ENCODE results near the gene HMGCL.
"Not testable (repeated sequence)": the region's sequence is repeated elsewhere in the genome, so short reads cannot be mapped to it uniquely, and the experiment has no call there.

The HMGCL gene

DNA sequence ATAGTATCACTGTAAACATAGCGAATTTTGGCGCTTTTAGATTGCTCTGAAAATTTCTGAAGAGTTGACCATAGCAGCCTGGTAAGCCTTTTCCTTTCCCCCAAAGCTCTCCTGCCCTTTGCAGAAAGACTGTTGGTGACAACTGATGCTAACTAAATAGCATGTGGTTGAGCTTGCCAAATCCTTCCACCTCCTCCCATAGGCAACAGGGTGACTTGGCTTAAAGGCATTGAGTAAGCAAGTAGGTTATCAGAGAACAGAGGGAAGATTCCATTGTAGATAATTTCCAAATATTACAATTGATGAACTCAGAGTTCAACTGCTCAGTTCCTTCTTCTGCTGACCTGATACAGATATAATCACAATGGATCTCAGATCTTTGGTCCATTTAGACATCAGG is 19.9 kb upstream of the HMGCL start:
- Mint-ChIP-seq H3K9me3 (no peaks in the 10 kb centered on the region), H3K4me3 (no peak overlapping the region), H3K36me3 (ENCODE audit: low read depth) (peaks cover 29% of the 10 kb centered on the region), H3K27me3 (no peaks in the 10 kb centered on the region), H3K27ac (no peak overlapping the region), H3K4me1 (ENCODE audit: low read depth) (no peaks in the 10 kb centered on the region)

DNA sequence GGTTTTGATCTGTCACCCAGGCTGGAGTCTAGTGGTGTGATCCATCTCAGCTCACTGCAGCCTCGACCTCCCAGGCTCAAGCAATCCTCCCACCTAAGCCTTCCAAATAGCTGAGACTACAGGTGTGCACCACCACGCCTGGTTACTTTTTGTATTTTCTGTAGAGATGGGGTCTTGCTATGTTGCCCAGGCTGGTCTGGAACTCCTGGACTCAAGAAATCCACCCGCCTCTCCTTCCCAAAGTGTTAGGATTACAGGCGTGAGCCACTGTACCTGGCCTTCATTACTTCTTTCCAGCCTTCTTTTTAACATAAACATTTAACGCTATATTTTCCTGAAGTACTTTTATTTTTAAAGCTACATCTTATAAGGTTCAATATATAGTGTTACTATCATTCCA is 18.4 kb upstream of the HMGCL start:
- peaks cover 26% of the 10 kb centered on the region for H3K36me3 Mint-ChIP-seq (ENCODE audit: low read depth)
- no peaks in the 10 kb centered on the region for H3K27me3 Mint-ChIP-seq
- no peaks in the 10 kb centered on the region for H3K9me3 Mint-ChIP-seq
- H3K4me1 Mint-ChIP-seq (ENCODE audit: low read depth) = no peaks in the 10 kb centered on the region
- H3K27ac Mint-ChIP-seq = no peak overlapping the region
- no peak overlapping the region for H3K4me3 Mint-ChIP-seq

DNA sequence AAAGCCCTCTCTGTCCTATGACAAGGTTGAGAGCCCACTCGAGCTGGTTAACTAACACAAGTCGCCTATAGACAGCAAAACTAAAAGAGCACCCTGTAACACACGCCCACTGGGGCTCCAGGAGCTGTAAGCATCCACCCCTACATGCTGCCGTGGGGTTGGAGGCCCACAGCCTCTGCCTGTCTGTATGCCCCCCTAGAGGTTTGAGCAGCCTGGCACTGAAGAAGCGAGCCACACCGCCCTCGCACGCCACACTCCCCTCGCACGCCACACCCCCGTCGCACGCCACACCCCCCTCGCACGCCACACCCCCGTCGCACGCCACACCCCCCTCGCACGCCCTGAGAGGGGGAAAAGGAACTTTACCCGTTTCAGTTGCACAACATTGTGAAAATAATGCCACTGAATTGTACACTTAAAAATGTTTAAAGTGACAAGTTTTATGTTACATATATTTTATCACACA is 13.2 kb upstream of the HMGCL start:
- Mint-ChIP-seq H3K27me3 (no peaks in the 10 kb centered on the region), H3K4me1 (ENCODE audit: low read depth) (peaks cover 15% of the 10 kb centered on the region), H3K36me3 (ENCODE audit: low read depth) (no peaks in the 10 kb centered on the region), H3K27ac (peak overlapping the region; percentile 6), H3K4me3 (peak overlapping the region; percentile 71), H3K9me3 (no peaks in the 10 kb centered on the region)

DNA sequence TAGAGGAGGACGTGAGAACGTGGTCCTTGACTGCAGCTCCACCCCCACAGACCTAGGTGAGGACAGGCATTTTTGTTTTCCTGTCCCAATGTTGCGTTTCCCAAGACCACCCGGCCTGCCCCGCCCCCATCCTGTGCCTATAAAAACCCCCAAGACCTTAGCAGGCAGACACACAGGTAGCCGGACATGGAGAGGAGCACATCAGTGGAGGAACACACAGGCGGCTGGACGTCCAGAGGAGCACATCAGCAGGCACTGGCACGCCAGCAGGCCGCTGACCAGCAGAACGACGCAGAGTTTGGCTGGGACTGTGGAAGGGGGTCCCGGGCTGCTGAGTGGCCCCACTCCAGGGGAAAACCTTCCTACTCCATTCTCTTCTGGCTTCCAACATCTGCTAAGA is 12.7 kb upstream of the HMGCL start:
- peak overlapping the region; percentile 6 for H3K27ac Mint-ChIP-seq
- peak overlapping the region; percentile 71 for H3K4me3 Mint-ChIP-seq
- H3K36me3 Mint-ChIP-seq (ENCODE audit: low read depth) = no peaks in the 10 kb centered on the region
- H3K9me3 Mint-ChIP-seq = no peaks in the 10 kb centered on the region
- H3K4me1 Mint-ChIP-seq (ENCODE audit: low read depth) = peaks cover 15% of the 10 kb centered on the region
- no peaks in the 10 kb centered on the region for H3K27me3 Mint-ChIP-seq

DNA sequence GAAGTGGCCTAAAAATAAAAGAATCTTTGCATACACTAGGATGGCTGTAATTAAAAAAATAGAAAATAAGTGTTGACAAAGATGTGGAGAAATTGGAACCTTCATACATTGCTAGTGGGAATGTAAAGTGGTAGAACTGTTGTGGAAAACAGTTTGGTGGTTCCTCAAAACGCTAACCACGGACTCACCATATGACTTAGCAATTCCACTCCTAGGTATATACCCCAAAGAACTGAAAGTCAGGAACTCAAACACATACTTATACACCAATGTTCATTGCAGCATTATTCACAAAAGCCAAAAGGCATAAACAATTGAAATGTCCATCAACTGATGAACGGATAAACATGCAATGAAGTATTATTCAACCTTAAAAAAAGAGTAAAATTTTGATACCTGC is 10.8 kb upstream of the HMGCL start:
- no peaks in the 10 kb centered on the region for H3K9me3 Mint-ChIP-seq
- peaks cover 15% of the 10 kb centered on the region for H3K4me1 Mint-ChIP-seq (ENCODE audit: low read depth)
- no peak overlapping the region for H3K4me3 Mint-ChIP-seq
- H3K27me3 Mint-ChIP-seq = no peaks in the 10 kb centered on the region
- H3K27ac Mint-ChIP-seq = no peak overlapping the region
- no peaks in the 10 kb centered on the region for H3K36me3 Mint-ChIP-seq (ENCODE audit: low read depth)

DNA sequence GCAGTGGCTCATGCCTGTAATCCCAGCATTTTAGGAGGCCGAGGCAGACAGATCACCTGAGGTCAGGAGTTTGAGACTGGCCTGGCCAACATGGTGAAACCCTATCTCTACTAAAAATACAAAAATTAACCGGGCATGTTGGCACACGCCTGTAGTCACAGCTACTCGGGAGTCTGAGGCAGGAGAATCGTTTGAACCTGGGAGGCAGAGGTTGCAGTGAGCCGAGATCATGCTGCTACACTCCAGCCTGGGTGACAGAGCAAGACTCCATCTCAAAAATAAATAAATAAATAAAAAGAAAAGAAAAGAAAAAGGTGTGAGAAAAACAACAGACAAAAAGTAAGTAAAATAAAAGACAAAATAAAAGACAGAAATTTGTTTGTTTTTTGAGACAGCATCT is 8.9 kb upstream of the HMGCL start:
- peaks cover 22% of the 10 kb centered on the region for H3K4me1 Mint-ChIP-seq (ENCODE audit: low read depth)
- H3K36me3 Mint-ChIP-seq (ENCODE audit: low read depth); H3K4me3 Mint-ChIP-seq; H3K27ac Mint-ChIP-seq; H3K27me3 Mint-ChIP-seq; H3K9me3 Mint-ChIP-seq: not testable (repeated sequence)

DNA sequence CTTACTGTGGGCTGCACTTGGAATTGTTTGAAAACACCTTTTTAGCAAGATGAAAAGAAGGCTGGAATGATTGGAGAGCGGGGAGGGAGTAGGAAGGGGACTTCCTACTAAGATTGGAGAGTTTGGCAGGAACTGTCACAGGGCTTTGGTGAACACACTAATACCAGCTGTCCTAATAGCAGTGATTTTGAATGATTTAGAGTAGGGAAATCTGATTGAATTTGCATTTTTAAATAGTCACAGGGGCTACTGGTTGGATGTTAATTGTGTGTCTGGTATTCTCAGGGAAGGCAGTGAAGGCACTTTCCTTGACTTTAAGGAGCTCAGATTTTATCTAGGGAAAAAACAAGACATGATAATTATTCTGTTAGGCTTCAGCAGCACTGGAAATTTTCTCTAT is 2.5 kb upstream of the HMGCL start:
- no peak overlapping the region for H3K4me3 Mint-ChIP-seq
- H3K9me3 Mint-ChIP-seq = no peaks in the 10 kb centered on the region
- no peaks in the 10 kb centered on the region for H3K36me3 Mint-ChIP-seq (ENCODE audit: low read depth)
- no peak overlapping the region for H3K27ac Mint-ChIP-seq
- H3K27me3 Mint-ChIP-seq = no peaks in the 10 kb centered on the region
- peaks cover 25% of the 10 kb centered on the region for H3K4me1 Mint-ChIP-seq (ENCODE audit: low read depth)

DNA sequence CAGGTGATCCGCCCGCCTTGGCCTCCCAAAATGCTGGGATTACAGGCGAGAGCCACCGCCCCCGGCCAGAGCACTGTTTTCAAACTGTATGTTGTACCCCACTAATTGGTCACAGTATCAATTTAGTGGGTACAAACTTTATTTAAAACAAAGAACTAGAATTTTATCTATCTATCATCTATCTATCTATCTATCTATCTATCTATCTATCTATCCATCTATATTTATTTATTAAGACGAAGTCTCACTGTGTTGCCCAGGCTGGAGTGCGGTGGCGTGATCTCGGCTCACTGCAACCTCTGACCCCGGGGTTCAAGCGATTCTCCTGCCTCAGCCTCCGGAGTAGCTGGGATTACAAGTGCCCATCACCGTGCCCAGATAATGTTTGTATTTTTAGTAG is 1.4 kb upstream of the HMGCL start:
- not testable (repeated sequence) for H3K27ac Mint-ChIP-seq; H3K9me3 Mint-ChIP-seq; H3K4me3 Mint-ChIP-seq; H3K27me3 Mint-ChIP-seq; H3K36me3 Mint-ChIP-seq (ENCODE audit: low read depth)
- peaks cover 25% of the 10 kb centered on the region for H3K4me1 Mint-ChIP-seq (ENCODE audit: low read depth)

DNA sequence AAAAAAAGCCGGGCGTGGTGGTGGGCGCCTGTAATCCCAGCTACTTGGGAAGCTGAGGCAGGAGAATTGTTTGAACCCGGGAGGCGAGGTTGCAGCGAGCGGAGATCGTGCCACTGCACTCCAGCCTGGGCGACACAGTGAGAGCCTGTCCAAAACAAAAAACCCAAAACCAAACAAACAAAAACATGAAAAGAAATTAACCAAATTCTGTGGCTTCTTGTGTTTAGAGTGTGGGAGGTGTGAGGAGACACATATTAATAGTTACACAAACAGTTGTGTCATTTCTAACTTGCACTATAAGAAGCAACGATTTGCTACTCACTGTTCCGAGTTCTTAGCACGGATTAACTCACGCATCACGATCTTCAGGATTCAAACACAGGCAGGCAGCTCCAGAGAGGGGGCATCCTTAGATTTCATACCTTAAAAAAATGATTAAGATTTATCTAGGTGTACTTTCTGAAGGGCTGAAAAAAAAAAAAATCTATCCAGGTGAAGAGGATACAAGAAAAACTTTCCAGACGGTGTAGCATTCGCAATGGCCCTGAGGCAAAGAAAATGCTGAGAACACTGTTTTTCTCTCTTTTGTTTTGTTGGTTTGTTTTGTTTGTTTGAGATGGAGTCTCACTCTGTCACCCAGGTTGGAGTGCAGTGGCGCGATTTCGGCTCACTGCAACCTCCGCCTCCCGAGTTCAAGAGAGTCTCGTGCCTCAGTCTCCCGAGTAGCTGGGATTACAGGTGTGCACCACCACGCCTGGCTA is 713 bp upstream of the HMGCL start:
- Mint-ChIP-seq H3K27me3 (no peaks in the 10 kb centered on the region), H3K9me3 (no peaks in the 10 kb centered on the region), H3K4me1 (ENCODE audit: low read depth) (peaks cover 25% of the 10 kb centered on the region), H3K27ac (peak overlapping the region; percentile 96), H3K36me3 (ENCODE audit: low read depth) (no peaks in the 10 kb centered on the region), H3K4me3 (peak overlapping the region; percentile 97)

DNA sequence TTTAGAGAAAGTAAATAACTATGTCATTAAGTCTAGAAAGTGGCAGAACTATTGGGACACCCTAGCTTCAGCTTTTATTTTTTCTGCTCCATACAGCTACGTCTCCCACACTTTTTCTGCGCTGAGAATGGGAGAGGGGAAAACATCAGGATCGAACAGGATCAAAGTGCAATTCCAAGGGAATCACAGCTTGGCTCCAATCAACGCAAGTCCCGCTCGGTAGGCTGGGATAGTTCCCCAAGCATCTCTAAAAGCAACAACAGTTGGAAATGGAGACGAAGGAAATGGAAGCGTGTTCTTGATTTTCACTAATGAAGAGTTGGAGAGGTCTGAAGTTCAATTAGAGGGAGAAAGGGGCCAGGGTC is 536 bp downstream of the HMGCL start:
- no peaks in the 10 kb centered on the region for H3K36me3 Mint-ChIP-seq (ENCODE audit: low read depth)
- no peaks in the 10 kb centered on the region for H3K9me3 Mint-ChIP-seq
- peak overlapping the region; percentile 96 for H3K27ac Mint-ChIP-seq
- H3K27me3 Mint-ChIP-seq = no peaks in the 10 kb centered on the region
- H3K4me3 Mint-ChIP-seq = peak overlapping the region; percentile 97
- peaks cover 19% of the 10 kb centered on the region for H3K4me1 Mint-ChIP-seq (ENCODE audit: low read depth)

DNA sequence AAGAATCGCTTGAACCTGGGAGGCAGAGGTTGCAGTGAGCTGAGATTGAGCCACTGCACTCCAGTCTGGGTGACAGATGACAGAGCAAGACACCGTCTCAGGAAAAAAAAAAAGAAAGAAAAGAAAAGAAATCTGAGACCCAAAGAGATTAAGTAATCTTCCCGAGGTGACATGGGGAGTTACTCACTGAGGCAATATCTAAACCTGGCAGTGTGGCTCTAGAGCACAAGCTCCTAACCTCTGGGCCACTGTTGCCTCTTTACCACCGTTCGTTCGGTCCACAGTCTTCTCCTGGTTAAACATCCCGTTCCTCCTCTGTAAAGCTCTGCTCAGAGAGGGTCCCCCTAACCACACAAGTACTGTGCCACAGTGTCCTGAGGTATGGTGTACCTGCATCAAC is 1.5 kb downstream of the HMGCL start:
- H3K27me3 Mint-ChIP-seq = no peaks in the 10 kb centered on the region
- no peak overlapping the region for H3K27ac Mint-ChIP-seq
- H3K4me1 Mint-ChIP-seq (ENCODE audit: low read depth) = peaks cover 19% of the 10 kb centered on the region
- H3K9me3 Mint-ChIP-seq = no peaks in the 10 kb centered on the region
- peak overlapping the region; percentile 97 for H3K4me3 Mint-ChIP-seq
- H3K36me3 Mint-ChIP-seq (ENCODE audit: low read depth) = no peaks in the 10 kb centered on the region

DNA sequence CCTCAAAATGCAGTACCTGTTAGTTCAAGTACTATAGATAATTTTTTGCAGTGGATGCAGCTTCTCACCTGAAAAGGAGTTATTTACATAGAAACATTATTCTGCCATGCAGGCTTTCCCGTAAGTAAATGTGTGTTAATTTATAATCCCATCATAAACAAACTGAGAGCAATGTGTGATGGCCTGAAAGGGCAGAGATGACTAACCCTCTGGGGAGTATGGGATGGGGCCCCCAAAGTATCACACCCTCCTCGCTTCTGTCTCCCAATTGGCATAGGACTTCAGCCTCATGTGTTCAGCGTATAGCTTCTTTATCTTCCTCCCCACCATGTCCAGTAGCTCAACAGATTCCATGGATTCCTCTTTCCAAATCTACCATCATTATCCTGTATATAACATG is 7.6 kb downstream of the HMGCL start:
- no peak overlapping the region for H3K27ac Mint-ChIP-seq
- H3K27me3 Mint-ChIP-seq = no peaks in the 10 kb centered on the region
- H3K9me3 Mint-ChIP-seq = no peaks in the 10 kb centered on the region
- peaks cover 4% of the 10 kb centered on the region for H3K4me1 Mint-ChIP-seq (ENCODE audit: low read depth)
- no peak overlapping the region for H3K4me3 Mint-ChIP-seq
- peaks cover 6% of the 10 kb centered on the region for H3K36me3 Mint-ChIP-seq (ENCODE audit: low read depth)

DNA sequence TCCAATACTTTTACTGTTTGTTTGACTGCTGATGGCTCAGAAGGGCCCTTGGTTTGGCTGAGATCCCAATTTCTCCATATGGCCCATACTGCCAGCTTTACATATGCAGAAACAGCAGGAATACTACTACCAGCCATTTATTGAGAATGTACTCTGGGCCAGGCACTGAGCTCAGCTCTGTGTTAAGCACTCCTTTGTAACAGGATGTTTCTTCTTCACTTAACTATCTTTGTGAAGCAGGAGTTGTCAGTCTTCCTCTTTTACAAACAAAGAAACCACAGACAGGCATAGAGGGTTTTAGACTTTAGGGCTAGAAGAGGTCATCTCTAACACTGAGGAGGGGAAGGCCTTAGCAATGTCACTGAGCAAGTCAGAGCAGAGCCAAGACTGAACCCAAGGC is 8.3 kb downstream of the HMGCL start:
- no peaks in the 10 kb centered on the region for H3K9me3 Mint-ChIP-seq
- peaks cover 4% of the 10 kb centered on the region for H3K4me1 Mint-ChIP-seq (ENCODE audit: low read depth)
- no peaks in the 10 kb centered on the region for H3K27me3 Mint-ChIP-seq
- H3K36me3 Mint-ChIP-seq (ENCODE audit: low read depth) = peaks cover 14% of the 10 kb centered on the region
- H3K27ac Mint-ChIP-seq = no peak overlapping the region
- no peak overlapping the region for H3K4me3 Mint-ChIP-seq

DNA sequence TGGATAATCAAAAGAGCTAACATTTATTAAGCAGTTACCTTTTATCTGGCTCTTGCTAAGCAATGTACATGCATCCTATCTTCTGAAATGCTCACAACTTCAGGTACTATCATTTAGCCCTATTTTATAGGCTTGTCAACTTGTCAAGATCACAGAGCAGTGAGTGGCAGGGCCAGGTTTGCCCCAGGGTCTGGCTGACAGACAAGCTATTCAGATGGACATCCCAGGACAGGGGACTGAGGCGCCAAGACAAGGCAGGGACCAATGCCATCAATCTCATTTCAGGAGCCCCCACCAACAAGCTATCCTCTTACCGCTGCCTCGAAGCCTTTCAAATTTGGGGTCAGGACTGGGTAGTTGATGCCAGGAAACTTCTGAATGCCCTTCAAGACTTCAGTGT is 8.9 kb downstream of the HMGCL start:
- H3K27me3 Mint-ChIP-seq = no peaks in the 10 kb centered on the region
- H3K4me3 Mint-ChIP-seq = no peak overlapping the region
- peaks cover 4% of the 10 kb centered on the region for H3K4me1 Mint-ChIP-seq (ENCODE audit: low read depth)
- H3K9me3 Mint-ChIP-seq = no peaks in the 10 kb centered on the region
- H3K36me3 Mint-ChIP-seq (ENCODE audit: low read depth) = peaks cover 14% of the 10 kb centered on the region
- no peak overlapping the region for H3K27ac Mint-ChIP-seq

DNA sequence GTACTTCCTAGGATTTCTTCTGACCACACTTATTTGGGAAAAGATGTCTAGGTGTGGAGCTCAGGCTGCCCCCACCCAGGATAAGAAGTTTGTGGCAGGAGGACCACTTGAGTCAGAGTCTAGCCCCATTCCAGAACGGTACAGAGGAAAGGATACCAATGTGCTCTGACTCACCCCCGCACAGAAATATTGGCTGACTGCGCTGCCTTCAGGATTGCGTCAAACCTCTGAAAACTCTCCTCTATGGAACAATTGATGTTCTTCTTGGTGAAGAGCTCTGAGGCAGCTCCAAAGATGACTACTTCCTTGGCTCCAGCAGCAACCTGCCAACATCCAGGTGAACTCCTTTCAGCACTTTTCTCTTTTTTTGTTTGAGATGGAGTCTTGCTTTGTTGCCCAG is 11.2 kb downstream of the HMGCL start:
- H3K27ac Mint-ChIP-seq = no peak overlapping the region
- no peaks in the 10 kb centered on the region for H3K9me3 Mint-ChIP-seq
- peaks cover 13% of the 10 kb centered on the region for H3K4me1 Mint-ChIP-seq (ENCODE audit: low read depth)
- H3K4me3 Mint-ChIP-seq = no peak overlapping the region
- peaks cover 14% of the 10 kb centered on the region for H3K36me3 Mint-ChIP-seq (ENCODE audit: low read depth)
- H3K27me3 Mint-ChIP-seq = no peaks in the 10 kb centered on the region

DNA sequence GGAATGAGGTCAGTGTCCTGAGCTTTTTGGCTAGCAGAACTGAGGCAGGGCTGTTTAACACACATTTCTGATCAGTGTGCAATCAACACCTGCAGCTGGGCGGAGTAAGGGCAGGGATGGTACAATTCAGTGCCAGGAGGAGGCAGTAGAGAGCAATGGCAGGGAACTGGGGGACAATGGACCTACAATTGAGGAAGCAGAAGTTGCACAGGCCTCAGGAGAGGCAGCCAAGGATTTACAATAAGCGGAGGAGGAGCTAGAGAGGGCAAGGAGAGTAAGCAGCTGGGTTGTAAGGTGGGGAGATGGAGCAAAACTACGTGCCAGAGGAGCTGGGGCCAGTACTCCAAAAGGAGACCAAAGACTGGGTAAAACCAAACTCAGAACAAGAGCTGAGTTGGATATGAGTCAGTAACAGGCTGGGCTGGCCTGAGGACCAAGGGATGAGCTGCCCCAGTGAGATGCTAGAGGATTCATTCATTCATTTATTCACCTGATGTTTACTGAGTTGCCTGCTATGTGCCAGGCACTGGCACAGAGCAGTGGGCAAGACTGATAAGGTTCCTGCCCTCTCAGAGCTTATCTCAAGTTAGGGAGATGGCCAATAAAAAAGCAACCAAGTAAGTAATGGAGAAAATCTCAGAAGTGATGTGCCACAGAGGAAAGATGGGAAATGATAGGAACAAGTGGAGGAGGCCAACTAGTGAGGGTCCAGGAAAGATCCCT is 14.2 kb downstream of the HMGCL start:
- no peaks in the 10 kb centered on the region for H3K9me3 Mint-ChIP-seq
- H3K36me3 Mint-ChIP-seq (ENCODE audit: low read depth) = peaks cover 8% of the 10 kb centered on the region
- H3K27me3 Mint-ChIP-seq = no peaks in the 10 kb centered on the region
- peaks cover 9% of the 10 kb centered on the region for H3K4me1 Mint-ChIP-seq (ENCODE audit: low read depth)
- no peak overlapping the region for H3K4me3 Mint-ChIP-seq
- no peak overlapping the region for H3K27ac Mint-ChIP-seq
